Measurements from ENCODE around the gene ATAD3C.

DNA sequence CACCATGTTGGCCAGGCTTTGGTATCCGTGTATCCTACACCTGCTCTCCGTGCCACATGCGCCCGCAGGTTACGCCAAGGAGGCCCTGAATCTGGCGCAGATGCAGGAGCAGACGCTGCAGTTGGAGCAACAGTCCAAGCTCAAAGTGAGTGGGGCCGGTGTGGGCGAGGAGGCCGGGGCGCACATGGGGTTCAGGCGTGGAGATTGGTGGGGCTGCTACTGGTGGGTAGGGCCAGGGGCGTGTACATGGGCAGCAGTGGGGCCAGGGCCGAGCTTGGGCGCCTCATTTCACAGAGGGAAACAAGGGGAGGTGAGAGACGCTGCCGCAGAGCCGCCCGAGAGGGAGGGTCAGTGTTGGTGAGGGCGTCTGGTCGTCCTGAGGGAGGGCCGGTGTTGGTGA lies 27.7 kb downstream of the ATAD3C start:
- TF ChIP-seq CTCF (IDR thresholded peaks at IDR 0.05) (no peak), EP300 (IDR thresholded peaks at IDR 0.05) (no peak), POLR2AphosphoS5 (IDR thresholded peaks at IDR 0.05) (no peak), POLR2A (IDR thresholded peaks at IDR 0.05) (no peak)

Measured in sigmoid colon (tissue), 4 donors.